B cell (primary cell): ENCODE data around the gene SFXN5. TPM values are rescaled to one million over a fixed set of nuclear protein-coding genes. Genes with fewer than 3 reads are reported as not detected.

Experiments
- ATAC-seq: fragments of 200-7000 bp; cut with Tn5 transposase; one replicate; pipeline ENCODE4 v1.10.0; 2021; ENCODE audit warnings: low read depth, mild to moderate bottlenecking, moderate number of reproducible peaks, moderate library complexity
- CTCF ChIA-PET: fragments of 350-600 bp; sonication (Branson Sonifier 250); formaldehyde crosslinking; loops from one replicate; lab custom pipeline; 2021; ENCODE audit warnings: antibody characterized with exemption, inconsistent platforms; lab: Charles Lee
- POLR2A ChIA-PET: fragments of 350-600 bp; sonication (Branson Sonifier 250); formaldehyde crosslinking; loops from one replicate; lab custom pipeline; 2021; ENCODE audit warnings: antibody characterized with exemption; lab: Charles Lee
- DNase-seq: peaks from one replicate; pipeline ENCODE4 v3.0.0; 2013
- H2AFZ ChIP-seq: 2 replicates; pipeline ENCODE4 v1.6.1; 2012; ENCODE audit warnings: mild to moderate bottlenecking, low read depth, low read length; ENCODE audit not compliant: insufficient read depth, poor library complexity, severe bottlenecking
- H3K27ac ChIP-seq, 2 donors: 1 replicate in 1 of 2; 2 replicates in 1 of 2; pipeline ENCODE4 v1.5.1; 2012 to 2013; ENCODE audit warnings: low read length in 2 of 2, mild to moderate bottlenecking in 2 of 2, moderate library complexity in 1 of 2
- H3K27me3 ChIP-seq, 4 experiments: fragments of 200-600 bp in 1 of 4; sonication (generic) in 1 of 4; replicated peaks in 1 of 4; 1 replicate in 2 of 4; 2 replicates in 2 of 4; pipeline versions ENCODE4 v1.6.1 to v1.7.0; 2013 to 2016; ENCODE audit warnings: low read length in 3 of 4, mild to moderate bottlenecking in 2 of 4, mixed read lengths in 1 of 4, moderate library complexity in 1 of 4; ENCODE audit not compliant: insufficient read depth in 4 of 4, control insufficient read depth in 3 of 4; ENCODE audit errors: control extremely low read depth in 1 of 4
- H3K36me3 ChIP-seq, 2 experiments: replicated peaks in 1 of 2; 1 replicate in 1 of 2; 2 replicates in 1 of 2; pipeline versions ENCODE4 v1.6.1 to v1.7.1; 2013; ENCODE audit warnings: low read length in 1 of 2; ENCODE audit not compliant: insufficient read depth in 2 of 2, control insufficient read depth in 1 of 2; ENCODE audit errors: control extremely low read depth in 1 of 2, extremely low read depth in 1 of 2
- H3K4me1 ChIP-seq, 2 donors: fragments of 200-600 bp in 1 of 2; sonication (generic) in 1 of 2; 1 replicate in 1 of 2; 2 replicates in 1 of 2; pipeline versions ENCODE4 v1.5.1 to v1.6.1; 2013 to 2017; ENCODE audit warnings: low read length in 2 of 2; ENCODE audit not compliant: control insufficient read depth in 2 of 2, insufficient read depth in 2 of 2
- H3K4me2 ChIP-seq: replicated peaks from 2 replicates; pipeline ENCODE3; 2012; ENCODE audit warnings: mild to moderate bottlenecking, low read depth, low read length; ENCODE audit not compliant: poor library complexity, severe bottlenecking
- H3K4me3 ChIP-seq, 5 experiments: fragments of 200-600 bp in 1 of 5; sonication (generic) in 1 of 5; 1 replicate in 3 of 5; 2 replicates in 2 of 5; pipeline versions ENCODE4 v1.5.1 to v1.7.0; 2011 to 2016; ENCODE audit warnings: low read length in 4 of 5, mild to moderate bottlenecking in 4 of 5, low read depth in 2 of 5, control low read depth in 1 of 5, moderate library complexity in 1 of 5; ENCODE audit not compliant: insufficient read depth in 1 of 5; ENCODE audit errors: control extremely low read depth in 1 of 5, extremely low read depth in 1 of 5
- H3K79me2 ChIP-seq: fragments of 200-600 bp; sonication (generic); one replicate; pipeline ENCODE4 v1.6.0; 2016; ENCODE audit warnings: low read length; ENCODE audit not compliant: control insufficient read depth, insufficient read depth
- H3K9ac ChIP-seq: fragments of 200-600 bp; sonication (generic); 2 replicates; pipeline ENCODE4 v1.6.1; 2017; ENCODE audit warnings: mild to moderate bottlenecking, low read length, moderate library complexity
- H3K9me3 ChIP-seq, 3 donors: one replicate each; pipeline versions ENCODE4 v1.6.1 to v1.7.1; 2013; ENCODE audit warnings: low read length in 2 of 3; ENCODE audit not compliant: control insufficient read depth in 2 of 3, insufficient read depth in 1 of 3; ENCODE audit errors: control extremely low read depth in 1 of 3
- H4K20me1 ChIP-seq: 2 replicates; pipeline ENCODE4 v1.6.0; 2012; ENCODE audit warnings: mild to moderate bottlenecking, low read length; ENCODE audit not compliant: insufficient read depth, control insufficient read depth, poor library complexity, severe bottlenecking
- H3K27ac Mint-ChIP-seq: one replicate; pipeline ENCODE4 v1.8.0; 2021; ENCODE audit warnings: mixed read lengths
- H3K27me3 Mint-ChIP-seq: one replicate; pipeline ENCODE4 v1.8.0; 2021; ENCODE audit warnings: mixed read lengths
- H3K4me1 Mint-ChIP-seq: one replicate; pipeline ENCODE4 v1.8.0; 2021; ENCODE audit warnings: mixed read lengths
- H3K4me3 Mint-ChIP-seq: one replicate; pipeline ENCODE4 v1.8.0; 2021; ENCODE audit warnings: mixed read lengths
- H3K9me3 Mint-ChIP-seq: one replicate; pipeline ENCODE4 v1.8.0; 2022; ENCODE audit warnings: mixed read lengths; ENCODE audit not compliant: insufficient read depth
- CTCF ChIP-seq: fragments of 200-600 bp; IDR thresholded peaks from one replicate; pipeline ENCODE4 v1.8.0; 2022; ENCODE audit warnings: antibody characterized with exemption, mild to moderate bottlenecking
- EZH2 ChIP-seq: IDR thresholded peaks from 2 replicates; pipeline ENCODE4 v1.6.1; 2012; ENCODE audit warnings: borderline replicate concordance, low read depth, mild to moderate bottlenecking, moderate library complexity, low read length; ENCODE audit not compliant: insufficient read depth, poor library complexity, severe bottlenecking
- WGBS: methylation state at CpG from one replicate; pipeline ENCODE4 v1.1.5; 2013; ENCODE audit warnings: missing lambda C conversion rate; ENCODE audit not compliant: insufficient coverage; 5-methylcytosine and 5-hydroxymethylcytosine counted together
- intact Hi-C: fragments of 100-400 bp; cut with micrococcal nuclease; formaldehyde crosslinking; loops from one replicate; pipeline ENCODE4 v1.10.0; 2022
- polyA plus RNA-seq: library from polyadenylated mRNA; depleted of rRNA; stranded (reverse); fragments of >200 nt; gene quantifications from 2 replicates; pipeline ENCODE4 v1.2.3, GENCODE V29; 2012
- total RNA-seq, 2 donors: library from RNA; stranded (reverse); fragments of 120-200 nt in 1 of 2; gene quantifications; 1 replicate in 1 of 2; 2 replicates in 1 of 2; pipeline versions ENCODE4 v1.2.3 to v1.2.4, GENCODE V29; 2013 to 2022

Gene SFXN5
- total and polyA plus RNA-seq, 2 donors (not counting 1 experiment from before 2014, with no cell fraction given): 8.0 to 16.9 TPM

DNA sequence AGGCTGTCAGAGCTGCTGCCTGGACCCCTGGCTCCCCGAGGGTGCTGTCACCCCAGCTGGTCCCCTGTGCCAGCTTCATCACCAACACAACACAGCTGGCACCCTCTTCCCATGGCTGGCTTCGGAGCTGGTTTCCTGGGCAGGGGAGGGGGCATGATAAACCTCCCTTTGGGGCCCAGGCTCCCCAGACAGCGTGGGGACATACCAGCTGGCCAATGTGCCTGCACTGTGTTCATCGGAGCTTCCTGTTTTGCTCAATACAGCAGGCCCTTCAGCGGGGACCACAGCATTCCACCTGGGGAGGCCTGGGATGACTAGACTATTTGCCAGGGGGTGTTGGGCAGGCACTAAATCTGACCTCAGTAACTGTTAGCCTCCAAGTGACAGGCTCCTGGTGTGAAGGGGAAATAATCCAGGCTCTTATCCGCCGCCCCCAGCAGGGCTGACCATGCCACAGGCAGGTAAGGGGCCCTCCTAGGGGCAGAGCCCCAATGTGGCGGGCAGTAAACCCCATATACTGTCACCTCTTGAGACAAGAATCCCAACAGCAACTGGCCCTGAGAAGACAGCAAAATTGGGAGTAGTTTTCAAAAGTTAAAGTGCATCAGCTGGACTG is 109.6 kb downstream of the SFXN5 start:
- Histone ChIP-seq H3K9ac (no peak overlapping the region), H3K79me2 (no peaks in the 10 kb centered on the region), H4K20me1 (no peaks in the 10 kb centered on the region), H3K4me2 (no peak overlapping the region), H2AFZ (no peak overlapping the region), H3K27me3 (no peaks in the 10 kb centered on the region), H3K4me3 (no peak overlapping the region), H3K36me3 (no peaks in the 10 kb centered on the region), H3K9me3 (no peaks in the 10 kb centered on the region), H3K4me1 (no peaks in the 10 kb centered on the region), H3K27ac (no peak overlapping the region)
- no peak overlapping the region for H3K27ac Mint-ChIP-seq
- DNase-seq (no peak), ATAC-seq (no peak)
- ChIA-PET POLR2A (no interaction called here), CTCF (no interaction called here)
- no peaks in the 10 kb centered on the region for H3K9me3 Mint-ChIP-seq
- 58% methylated on average over 5 of the region's 8 CpGs for WGBS
- TF ChIP-seq CTCF (no peak), EZH2 (no peak)
- H3K4me1 Mint-ChIP-seq: no peaks in the 10 kb centered on the region
- no peak overlapping the region for H3K4me3 Mint-ChIP-seq
- intact Hi-C loops: no loop called here
- H3K27me3 Mint-ChIP-seq: no peaks in the 10 kb centered on the region

GRCh38 chr2:72961036-72961720 is 110.3 kb downstream of the SFXN5 start:
- Histone ChIP-seq H2AFZ (no peak overlapping the region), H3K36me3 (no peaks in the 10 kb centered on the region), H3K27ac (no peak overlapping the region), H3K4me2 (no peak overlapping the region), H3K27me3 (no peaks in the 10 kb centered on the region), H3K79me2 (no peaks in the 10 kb centered on the region), H3K4me1 (no peaks in the 10 kb centered on the region), H3K9ac (no peak overlapping the region), H3K9me3 (no peaks in the 10 kb centered on the region), H3K4me3 (no peak overlapping the region), H4K20me1 (no peaks in the 10 kb centered on the region)
- H3K4me1 Mint-ChIP-seq: no peaks in the 10 kb centered on the region
- CTCF ChIA-PET: interaction anchor here (0.6 kb wide), 1 partner anchor 1155 kb away, joined by 3 read pairs; no protein-coding TSS in a partner anchor
- 96% methylated on average over 25 of the region's 27 CpGs for WGBS
- DNase-seq: no peak
- no peak for ATAC-seq
- H3K27ac Mint-ChIP-seq: no peak overlapping the region
- no peak overlapping the region for H3K4me3 Mint-ChIP-seq
- intact Hi-C loops: no loop called here
- H3K27me3 Mint-ChIP-seq: no peaks in the 10 kb centered on the region
- TF ChIP-seq CTCF: no peak
- no peak for TF ChIP-seq EZH2
- H3K9me3 Mint-ChIP-seq: no peaks in the 10 kb centered on the region
- POLR2A ChIA-PET: no interaction called here
